ENCODE results near the gene SIK2. TPM values are rescaled to one million over a fixed set of nuclear protein-coding genes. Genes with fewer than 3 reads are reported as not detected.

Gene SIK2
- polyA plus RNA-seq, 1 donor from 2014 or later = 9.0 TPM

DNA sequence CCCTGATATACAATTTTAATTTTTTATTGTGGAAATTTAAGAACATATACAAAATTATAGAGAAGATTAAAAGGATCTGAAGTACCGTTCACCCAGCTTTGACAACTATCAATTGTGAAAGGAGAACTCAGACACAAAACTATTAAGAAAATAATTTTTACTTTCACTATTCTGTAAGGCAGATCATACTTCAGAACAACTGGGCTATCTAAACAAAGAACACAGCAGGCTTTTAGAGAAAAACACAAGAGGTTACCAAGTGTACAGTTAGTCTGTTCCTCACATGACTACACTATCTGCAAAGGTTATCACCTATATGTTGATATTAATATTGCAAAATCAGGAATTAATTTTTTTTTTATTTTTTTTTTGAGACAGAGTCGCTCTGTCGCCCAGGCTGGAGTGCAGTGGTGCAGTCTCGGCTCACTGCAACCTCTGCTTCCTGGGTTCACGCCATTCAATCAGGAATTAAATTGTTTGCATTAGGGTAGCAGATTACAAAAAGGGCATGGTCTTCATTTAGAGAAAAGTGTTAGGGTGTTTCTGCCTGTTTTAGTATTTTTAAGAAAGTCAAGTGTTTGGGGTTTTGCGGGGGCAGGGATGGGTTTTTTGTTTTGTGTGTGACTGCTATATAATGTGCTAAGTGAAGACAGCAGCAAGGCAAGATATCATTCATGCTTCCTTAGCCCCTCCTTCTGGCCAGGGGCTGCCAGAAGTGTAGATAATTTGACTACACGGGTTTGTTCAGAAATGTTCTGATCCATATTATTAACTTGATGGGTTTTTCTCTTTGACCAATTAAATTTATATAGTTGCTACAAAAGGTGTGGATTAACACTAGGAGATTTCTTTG is 27.6 kb upstream of the SIK2 start:
- no peak overlapping the region for H2AFZ ChIP-seq (ENCODE audit: low read depth, low read length)
- no peaks in the 10 kb centered on the region for H3K9me3 ChIP-seq (ENCODE audit: low read length)
- H3K4me2 ChIP-seq (ENCODE audit: low read length) = no peak overlapping the region
- H3K27ac ChIP-seq (ENCODE audit: low read length) = no peak overlapping the region
- no peaks in the 10 kb centered on the region for H3K79me2 ChIP-seq (replicated peaks; ENCODE audit: insufficient read depth, low read length)
- no peaks in the 10 kb centered on the region for H3K36me3 ChIP-seq (ENCODE audit: insufficient read depth, low read length)
- no peak overlapping the region for H3K4me3 ChIP-seq (ENCODE audit: low read length)
- no peak overlapping the region for H3K9ac ChIP-seq (ENCODE audit: low read length)
- no peaks in the 10 kb centered on the region for H3K9me2 ChIP-seq (ENCODE audit: insufficient read depth, low read length)
- no peaks in the 10 kb centered on the region for H4K20me1 ChIP-seq (ENCODE audit: insufficient read depth)
- H3K27me3 ChIP-seq (ENCODE audit: insufficient read depth, low read depth, low read length) = no peaks in the 10 kb centered on the region
- H3F3A ChIP-seq (ENCODE audit: insufficient read depth, low read length, poor library complexity, severe bottlenecking) = no peaks in the 10 kb centered on the region
- TF ChIP-seq MXI1 (conservative IDR thresholded peaks at IDR 0.05; ENCODE audit: poor library complexity, severe bottlenecking) (no peak), TAF1 (IDR thresholded peaks at IDR 0.05; ENCODE audit: low read depth) (no peak), EZH2 (IDR thresholded peaks at IDR 0.05; ENCODE audit: borderline replicate concordance, insufficient read depth, low read length, poor library complexity, severe bottlenecking) (no peak), SMC3 (conservative IDR thresholded peaks at IDR 0.05; ENCODE audit: poor library complexity) (no peak), EP300 (conservative IDR thresholded peaks at IDR 0.05; ENCODE audit: poor library complexity, severe bottlenecking) (no peak), POLR2AphosphoS5 (IDR thresholded peaks at IDR 0.05) (no peak), RAD21 (conservative IDR thresholded peaks at IDR 0.05) (no peak)
- TF ChIP-seq, protein P1, sequence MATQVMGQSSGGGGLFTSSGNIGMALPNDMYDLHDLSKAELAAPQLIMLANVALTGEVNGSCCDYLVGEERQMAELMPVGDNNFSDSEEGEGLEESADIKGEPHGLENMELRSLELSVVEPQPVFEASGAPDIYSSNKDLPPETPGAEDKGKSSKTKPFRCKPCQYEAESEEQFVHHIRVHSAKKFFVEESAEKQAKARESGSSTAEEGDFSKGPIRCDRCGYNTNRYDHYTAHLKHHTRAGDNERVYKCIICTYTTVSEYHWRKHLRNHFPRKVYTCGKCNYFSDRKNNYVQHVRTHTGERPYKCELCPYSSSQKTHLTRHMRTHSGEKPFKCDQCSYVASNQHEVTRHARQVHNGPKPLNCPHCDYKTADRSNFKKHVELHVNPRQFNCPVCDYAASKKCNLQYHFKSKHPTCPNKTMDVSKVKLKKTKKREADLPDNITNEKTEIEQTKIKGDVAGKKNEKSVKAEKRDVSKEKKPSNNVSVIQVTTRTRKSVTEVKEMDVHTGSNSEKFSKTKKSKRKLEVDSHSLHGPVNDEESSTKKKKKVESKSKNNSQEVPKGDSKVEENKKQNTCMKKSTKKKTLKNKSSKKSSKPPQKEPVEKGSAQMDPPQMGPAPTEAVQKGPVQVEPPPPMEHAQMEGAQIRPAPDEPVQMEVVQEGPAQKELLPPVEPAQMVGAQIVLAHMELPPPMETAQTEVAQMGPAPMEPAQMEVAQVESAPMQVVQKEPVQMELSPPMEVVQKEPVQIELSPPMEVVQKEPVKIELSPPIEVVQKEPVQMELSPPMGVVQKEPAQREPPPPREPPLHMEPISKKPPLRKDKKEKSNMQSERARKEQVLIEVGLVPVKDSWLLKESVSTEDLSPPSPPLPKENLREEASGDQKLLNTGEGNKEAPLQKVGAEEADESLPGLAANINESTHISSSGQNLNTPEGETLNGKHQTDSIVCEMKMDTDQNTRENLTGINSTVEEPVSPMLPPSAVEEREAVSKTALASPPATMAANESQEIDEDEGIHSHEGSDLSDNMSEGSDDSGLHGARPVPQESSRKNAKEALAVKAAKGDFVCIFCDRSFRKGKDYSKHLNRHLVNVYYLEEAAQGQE (IDR thresholded peaks at IDR 0.05; ENCODE audit: borderline replicate concordance) = no peak
- TF ChIP-seq, protein P2, sequence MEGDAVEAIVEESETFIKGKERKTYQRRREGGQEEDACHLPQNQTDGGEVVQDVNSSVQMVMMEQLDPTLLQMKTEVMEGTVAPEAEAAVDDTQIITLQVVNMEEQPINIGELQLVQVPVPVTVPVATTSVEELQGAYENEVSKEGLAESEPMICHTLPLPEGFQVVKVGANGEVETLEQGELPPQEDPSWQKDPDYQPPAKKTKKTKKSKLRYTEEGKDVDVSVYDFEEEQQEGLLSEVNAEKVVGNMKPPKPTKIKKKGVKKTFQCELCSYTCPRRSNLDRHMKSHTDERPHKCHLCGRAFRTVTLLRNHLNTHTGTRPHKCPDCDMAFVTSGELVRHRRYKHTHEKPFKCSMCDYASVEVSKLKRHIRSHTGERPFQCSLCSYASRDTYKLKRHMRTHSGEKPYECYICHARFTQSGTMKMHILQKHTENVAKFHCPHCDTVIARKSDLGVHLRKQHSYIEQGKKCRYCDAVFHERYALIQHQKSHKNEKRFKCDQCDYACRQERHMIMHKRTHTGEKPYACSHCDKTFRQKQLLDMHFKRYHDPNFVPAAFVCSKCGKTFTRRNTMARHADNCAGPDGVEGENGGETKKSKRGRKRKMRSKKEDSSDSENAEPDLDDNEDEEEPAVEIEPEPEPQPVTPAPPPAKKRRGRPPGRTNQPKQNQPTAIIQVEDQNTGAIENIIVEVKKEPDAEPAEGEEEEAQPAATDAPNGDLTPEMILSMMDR (IDR thresholded peaks at IDR 0.05; ENCODE audit: poor library complexity, severe bottlenecking) = no peak

DNA sequence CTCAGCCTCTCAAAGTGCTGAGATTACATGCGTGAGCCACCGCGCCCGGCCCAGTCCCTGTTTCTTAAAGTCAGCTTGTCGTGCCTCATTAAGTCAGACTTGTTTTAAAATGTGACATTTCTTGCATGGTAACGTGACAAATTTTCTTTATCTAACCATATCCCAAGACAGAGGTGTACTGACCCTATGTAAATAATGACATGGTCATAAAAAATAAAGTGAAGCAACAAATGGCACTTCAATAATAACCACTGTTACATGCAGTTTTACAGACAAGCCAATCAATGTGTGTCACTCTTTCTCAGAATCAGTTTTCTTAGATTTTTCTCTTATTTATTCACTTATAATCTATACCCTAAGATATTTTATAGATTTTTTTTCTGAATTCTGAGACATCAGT is 26.5 kb upstream of the SIK2 start:
- no peaks in the 10 kb centered on the region for H3K9me3 ChIP-seq (ENCODE audit: low read length)
- no peaks in the 10 kb centered on the region for H3K27me3 ChIP-seq (ENCODE audit: insufficient read depth, low read depth, low read length)
- no peak overlapping the region for H3K4me3 ChIP-seq (ENCODE audit: low read length)
- no peaks in the 10 kb centered on the region for H3K79me2 ChIP-seq (replicated peaks; ENCODE audit: insufficient read depth, low read length)
- H3K4me2 ChIP-seq (ENCODE audit: low read length) = no peak overlapping the region
- H3K27ac ChIP-seq (ENCODE audit: low read length) = no peak overlapping the region
- no peaks in the 10 kb centered on the region for H4K20me1 ChIP-seq (ENCODE audit: insufficient read depth)
- H3F3A ChIP-seq (ENCODE audit: insufficient read depth, low read length, poor library complexity, severe bottlenecking) = no peaks in the 10 kb centered on the region
- TF ChIP-seq RAD21 (conservative IDR thresholded peaks at IDR 0.05) = no peak
- TF ChIP-seq EZH2 (IDR thresholded peaks at IDR 0.05; ENCODE audit: borderline replicate concordance, insufficient read depth, low read length, poor library complexity, severe bottlenecking) = no peak
- TF ChIP-seq, protein P2 (IDR thresholded peaks at IDR 0.05; ENCODE audit: poor library complexity, severe bottlenecking) = no peak
- no peak for TF ChIP-seq EP300 (conservative IDR thresholded peaks at IDR 0.05; ENCODE audit: poor library complexity, severe bottlenecking)
- no peak for TF ChIP-seq POLR2AphosphoS5 (IDR thresholded peaks at IDR 0.05)
- no peak for TF ChIP-seq SMC3 (conservative IDR thresholded peaks at IDR 0.05; ENCODE audit: poor library complexity)
- TF ChIP-seq, protein P1 (IDR thresholded peaks at IDR 0.05; ENCODE audit: borderline replicate concordance) = no peak
- no peak for TF ChIP-seq TAF1 (IDR thresholded peaks at IDR 0.05; ENCODE audit: low read depth)
- no peak for TF ChIP-seq MXI1 (conservative IDR thresholded peaks at IDR 0.05; ENCODE audit: poor library complexity, severe bottlenecking)
- no peaks in the 10 kb centered on the region for H3K9me2 ChIP-seq (ENCODE audit: insufficient read depth, low read length)
- H3K9ac ChIP-seq (ENCODE audit: low read length) = no peak overlapping the region
- no peak overlapping the region for H2AFZ ChIP-seq (ENCODE audit: low read depth, low read length)
- no peaks in the 10 kb centered on the region for H3K36me3 ChIP-seq (ENCODE audit: insufficient read depth, low read length)

Data from neural cell (in vitro differentiated cells).